Epithelial cell of proximal tubule (primary cell): Measurements from ENCODE around the gene CCNT1. TPM values are rescaled to one million over a fixed set of nuclear protein-coding genes. Genes with fewer than 3 reads are reported as not detected.

ENCODE experiments used
- DNase-seq: peaks from one replicate; pipeline ENCODE4 v3.0.0-alpha.2; 2011; ENCODE audit warnings: low read depth
- H3K4me3 ChIP-seq: 2 replicates; pipeline ENCODE4 v1.5.1; 2011; ENCODE audit warnings: low read depth, mild to moderate bottlenecking, low read length
- CTCF ChIP-seq: conservative IDR thresholded peaks from 2 replicates; pipeline ENCODE4 v1.5.1; 2012; ENCODE audit warnings: low read depth, mild to moderate bottlenecking, low read length
- total RNA-seq: library from RNA; depleted of rRNA; stranded (reverse); fragments of >200 nt; gene quantifications from 2 replicates; pipeline ENCODE4 v1.2.3, GENCODE V29; 2015

CCNT1 gene
- total RNA-seq = 15.6 and 15.9 TPM in 2 replicates

- TF ChIP-seq CTCF = peak; percentile 38
- peak within 1 kb of the TSS; percentile 77 for H3K4me3 ChIP-seq
- DNase-seq = peak; percentile 98
These were observed at the start of gene CCNT1 for GRCh38 chr12:48716493-48717251. Gene CCNT1, minus strand, starts transcription at chr12:48716707. Its CDS starts 32 bp downstream, at chr12:48716675.

GRCh38 chr12:48765753-48766162, 49.3 kb upstream of the CCNT1 start:
- H3K4me3 ChIP-seq = no peak overlapping the region
- no peak for DNase-seq
- TF ChIP-seq CTCF = no peak

- no peak for TF ChIP-seq CTCF
- H3K4me3 ChIP-seq = no peak overlapping the region
- DNase-seq = no peak
These were observed 48.0 kb upstream of the CCNT1 start for GRCh38 chr12:48764521-48764920.

- TF ChIP-seq CTCF = no peak
- DNase-seq = no peak
These were observed 42.2 kb upstream of the CCNT1 start for GRCh38 chr12:48758737-48759136.

GRCh38 chr12:48758186-48758585, 41.7 kb upstream of the CCNT1 start:
- TF ChIP-seq CTCF = no peak
- no peak for DNase-seq
- H3K4me3 ChIP-seq = no peak overlapping the region

More at GRCh38 chr12:48758737-48759136, 42.2 kb upstream of the CCNT1 start:
- no peak overlapping the region for H3K4me3 ChIP-seq

GRCh38 chr12:48750769-48751356, 34.4 kb upstream of the CCNT1 start:
- DNase-seq = peak; percentile 3
- TF ChIP-seq CTCF = peak; percentile 3
- H3K4me3 ChIP-seq = no peak overlapping the region
